ENCODE measurements around the gene TSEN54. TPM values are rescaled to one million over a fixed set of nuclear protein-coding genes. Genes with fewer than 3 reads are reported as not detected.

Gene TSEN54
- total RNA-seq, 1 experiment from 2014 or later = 44.5 TPM

DNA sequence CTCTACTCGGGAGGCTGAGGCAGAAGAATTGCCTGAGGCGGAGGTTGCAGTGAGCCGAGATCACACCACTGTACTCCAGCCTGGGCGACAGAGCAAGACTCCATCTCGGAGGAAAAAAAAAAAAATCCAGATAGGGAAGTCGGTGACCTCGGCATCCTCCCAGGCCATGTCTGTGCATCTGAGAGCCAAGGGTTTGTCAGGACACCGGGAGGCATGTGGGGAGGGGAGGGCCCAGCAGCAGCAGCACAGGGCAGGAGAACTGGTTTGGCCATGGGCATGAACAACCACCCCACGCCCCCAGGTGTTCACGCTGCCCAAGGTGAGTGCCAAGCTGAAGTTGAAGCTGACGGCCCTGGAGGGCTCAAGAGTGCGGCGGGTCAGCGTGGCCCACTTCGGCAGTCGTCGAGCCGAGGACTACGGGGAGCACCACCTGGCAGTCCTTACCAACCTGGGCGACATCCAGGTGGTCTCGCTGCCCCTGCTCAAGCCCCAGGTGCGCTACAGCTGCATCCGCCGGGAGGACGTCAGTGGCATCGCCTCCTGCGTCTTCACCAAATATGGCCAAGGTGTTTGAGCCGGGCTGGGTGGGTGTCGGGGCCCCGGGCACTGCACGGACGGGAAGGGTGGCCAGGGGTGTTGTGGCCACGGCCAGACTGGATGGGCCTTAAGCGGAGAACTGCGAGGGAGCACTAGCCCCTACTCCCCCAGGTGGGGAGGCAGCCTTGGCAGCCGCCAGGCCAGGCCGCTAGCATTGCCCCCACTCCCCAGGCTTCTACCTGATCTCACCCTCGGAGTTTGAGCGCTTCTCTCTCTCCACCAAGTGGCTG, 56.6 kb downstream of the TSEN54 start:
- H3K4me2 ChIP-seq (ENCODE audit: insufficient read depth, insufficient read length, low read length) = no peak overlapping the region
- no peaks in the 10 kb centered on the region for H3K79me2 ChIP-seq (ENCODE audit: insufficient read depth, low read length)
- no peak overlapping the region for H2AFZ ChIP-seq (ENCODE audit: low read length)
- H4K8ac ChIP-seq (replicated peaks; ENCODE audit: insufficient read length, low read depth, low read length) = no peak overlapping the region
- no peak overlapping the region for H3K4ac ChIP-seq (ENCODE audit: low read depth, low read length)
- no peaks in the 10 kb centered on the region for H3K9me3 ChIP-seq (ENCODE audit: control insufficient read depth, low read depth, low read length)
- Mint-ChIP-seq H3K27ac (no peak overlapping the region), H3K27me3 (ENCODE audit: low read depth) (peaks cover 1% of the 10 kb centered on the region; the same call in 1 of the 2 replicates), H3K4me1 (no peaks in the 10 kb centered on the region), H3K4me3 (no peak overlapping the region), H3K9me3 (no peaks in the 10 kb centered on the region), H3K36me3 (ENCODE audit: insufficient read depth in 1 of 3, low read depth in 3 of 3) (peaks cover 2 to 12% (median 4%) of the 10 kb centered on the region in 3 experiments; a peak in 5 of 7 replicates)
- DNase-seq = no peak
- TF ChIP-seq, protein P1, sequence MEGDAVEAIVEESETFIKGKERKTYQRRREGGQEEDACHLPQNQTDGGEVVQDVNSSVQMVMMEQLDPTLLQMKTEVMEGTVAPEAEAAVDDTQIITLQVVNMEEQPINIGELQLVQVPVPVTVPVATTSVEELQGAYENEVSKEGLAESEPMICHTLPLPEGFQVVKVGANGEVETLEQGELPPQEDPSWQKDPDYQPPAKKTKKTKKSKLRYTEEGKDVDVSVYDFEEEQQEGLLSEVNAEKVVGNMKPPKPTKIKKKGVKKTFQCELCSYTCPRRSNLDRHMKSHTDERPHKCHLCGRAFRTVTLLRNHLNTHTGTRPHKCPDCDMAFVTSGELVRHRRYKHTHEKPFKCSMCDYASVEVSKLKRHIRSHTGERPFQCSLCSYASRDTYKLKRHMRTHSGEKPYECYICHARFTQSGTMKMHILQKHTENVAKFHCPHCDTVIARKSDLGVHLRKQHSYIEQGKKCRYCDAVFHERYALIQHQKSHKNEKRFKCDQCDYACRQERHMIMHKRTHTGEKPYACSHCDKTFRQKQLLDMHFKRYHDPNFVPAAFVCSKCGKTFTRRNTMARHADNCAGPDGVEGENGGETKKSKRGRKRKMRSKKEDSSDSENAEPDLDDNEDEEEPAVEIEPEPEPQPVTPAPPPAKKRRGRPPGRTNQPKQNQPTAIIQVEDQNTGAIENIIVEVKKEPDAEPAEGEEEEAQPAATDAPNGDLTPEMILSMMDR (conservative IDR thresholded peaks at IDR 0.05) = no peak
- no peaks in the 10 kb centered on the region for H3K79me1 ChIP-seq (ENCODE audit: insufficient read depth, low read depth, low read length, poor library complexity, severe bottlenecking)
- H2AK5ac ChIP-seq (ENCODE audit: insufficient read length, low read length) = no peak overlapping the region
- H3K18ac ChIP-seq (ENCODE audit: insufficient read length, low read depth, low read length) = no peak overlapping the region
- H4K20me1 ChIP-seq (ENCODE audit: control insufficient read depth, insufficient read depth, insufficient read length) = no peaks in the 10 kb centered on the region
- H3K27ac ChIP-seq (ENCODE audit: insufficient read length, low read depth, low read length) = no peak overlapping the region
- H4K5ac ChIP-seq (ENCODE audit: insufficient read length, low read depth, low read length) = no peak overlapping the region
- H2BK15ac ChIP-seq (ENCODE audit: low read depth, low read length) = no peak overlapping the region
- H2BK12ac ChIP-seq (ENCODE audit: insufficient read length, low read depth, low read length) = no peak overlapping the region
- no peak overlapping the region for H2BK120ac ChIP-seq (ENCODE audit: low read depth, low read length, poor library complexity, severe bottlenecking)
- H3K9ac ChIP-seq (ENCODE audit: extremely low read depth, insufficient read length, low read length) = no peak overlapping the region
- no peak overlapping the region for H3K56ac ChIP-seq (ENCODE audit: insufficient read length, low read depth, low read length)
- no peaks in the 10 kb centered on the region for H3K27me3 ChIP-seq (ENCODE audit: insufficient read depth, low read length)
- no CpG with 5 or more reads among the region's 39 CpGs for WGBS (ENCODE audit: extremely low coverage, insufficient read length, low lambda C conversion rate)
- H4K91ac ChIP-seq (ENCODE audit: insufficient read length, low read depth, low read length) = no peak overlapping the region
- no peak overlapping the region for H3K14ac ChIP-seq (ENCODE audit: insufficient read depth, low read length)
- no peaks in the 10 kb centered on the region for H3K4me1 ChIP-seq (ENCODE audit: insufficient read depth, low read length)
- H2BK20ac ChIP-seq (ENCODE audit: low read depth, low read length, poor library complexity, severe bottlenecking) = no peak overlapping the region
- no peak overlapping the region for H2BK5ac ChIP-seq (ENCODE audit: insufficient read length, low read length)
- no peaks in the 10 kb centered on the region for H3K23me2 ChIP-seq (ENCODE audit: insufficient read length, low read depth, low read length, poor library complexity, severe bottlenecking)
- H3K23ac ChIP-seq (ENCODE audit: insufficient read length, low read depth, low read length) = no peak overlapping the region
- H3T11ph ChIP-seq (ENCODE audit: low read length) = no peak overlapping the region

Data from H9 (cell line).